Neural cell (in vitro differentiated cells): ENCODE measurements around the gene SAE1.

Experiments used
- EZH2 ChIP-seq: fragments of 200-600, 300-800 bp; shearing (Covaris generic), sonication (generic); IDR thresholded peaks from 2 replicates; pipeline ENCODE4 v1.6.1; 2014; ENCODE audit warnings: antibody characterized with exemption, low read length, borderline replicate concordance, mild to moderate bottlenecking; ENCODE audit not compliant: insufficient read depth, poor library complexity, severe bottlenecking
- POLR2AphosphoS5 ChIP-seq: IDR thresholded peaks from 2 replicates; pipeline ENCODE4 v1.6.1; 2012
- TF ChIP-seq, protein P1 (sequence below): fragments of 450-650 bp; IDR thresholded peaks from 2 replicates; pipeline ENCODE4 v1.5.1; 2014; ENCODE audit warnings: antibody characterized with exemption, mild to moderate bottlenecking, moderate library complexity; ENCODE audit not compliant: poor library complexity, severe bottlenecking

DNA sequence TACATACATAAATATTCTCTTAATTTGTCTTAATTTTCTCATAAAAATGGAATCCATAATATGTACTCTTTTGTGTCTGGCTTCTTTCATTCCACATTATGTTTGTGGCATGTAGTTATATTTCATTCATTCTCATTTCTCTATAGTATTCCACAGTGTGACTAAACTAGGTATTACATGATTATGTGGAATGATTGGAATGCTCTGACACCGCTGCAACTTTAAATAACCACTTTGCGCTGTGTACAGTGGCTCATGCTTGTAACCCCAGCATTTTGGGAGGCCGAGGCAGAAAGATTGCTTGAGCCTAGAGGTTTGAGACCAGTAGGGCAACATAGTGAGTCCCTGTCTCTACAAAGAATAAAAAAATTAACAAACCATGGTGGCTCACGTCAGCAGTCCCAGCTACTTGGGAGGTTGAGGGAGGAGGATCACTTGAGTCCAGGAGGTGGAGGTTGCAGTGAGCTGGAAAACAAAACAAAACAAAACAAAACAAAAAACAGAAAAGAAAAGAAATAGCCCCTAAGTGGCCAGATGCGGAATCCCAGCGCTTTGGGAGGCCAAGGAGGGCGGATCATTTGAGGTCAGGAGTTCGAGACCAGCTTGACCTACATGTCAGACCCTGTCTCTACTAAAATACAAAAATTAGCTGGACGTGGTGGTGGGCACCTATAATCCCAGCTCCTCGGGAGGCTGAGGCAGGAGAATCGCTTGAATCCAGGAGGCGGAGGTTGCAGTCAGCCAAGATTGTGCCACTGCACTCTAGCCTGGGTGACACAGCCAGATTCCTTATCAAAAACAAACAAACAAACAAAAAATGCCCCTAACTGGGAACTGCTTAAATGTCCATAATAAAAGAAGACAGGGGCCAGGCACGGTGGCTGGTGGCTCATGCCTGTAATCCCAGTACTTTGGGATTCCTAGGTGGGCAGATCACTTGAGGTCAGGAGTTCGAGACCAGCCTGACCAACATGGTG lies 8.0 kb upstream of the SAE1 start:
- TF ChIP-seq, protein P1, sequence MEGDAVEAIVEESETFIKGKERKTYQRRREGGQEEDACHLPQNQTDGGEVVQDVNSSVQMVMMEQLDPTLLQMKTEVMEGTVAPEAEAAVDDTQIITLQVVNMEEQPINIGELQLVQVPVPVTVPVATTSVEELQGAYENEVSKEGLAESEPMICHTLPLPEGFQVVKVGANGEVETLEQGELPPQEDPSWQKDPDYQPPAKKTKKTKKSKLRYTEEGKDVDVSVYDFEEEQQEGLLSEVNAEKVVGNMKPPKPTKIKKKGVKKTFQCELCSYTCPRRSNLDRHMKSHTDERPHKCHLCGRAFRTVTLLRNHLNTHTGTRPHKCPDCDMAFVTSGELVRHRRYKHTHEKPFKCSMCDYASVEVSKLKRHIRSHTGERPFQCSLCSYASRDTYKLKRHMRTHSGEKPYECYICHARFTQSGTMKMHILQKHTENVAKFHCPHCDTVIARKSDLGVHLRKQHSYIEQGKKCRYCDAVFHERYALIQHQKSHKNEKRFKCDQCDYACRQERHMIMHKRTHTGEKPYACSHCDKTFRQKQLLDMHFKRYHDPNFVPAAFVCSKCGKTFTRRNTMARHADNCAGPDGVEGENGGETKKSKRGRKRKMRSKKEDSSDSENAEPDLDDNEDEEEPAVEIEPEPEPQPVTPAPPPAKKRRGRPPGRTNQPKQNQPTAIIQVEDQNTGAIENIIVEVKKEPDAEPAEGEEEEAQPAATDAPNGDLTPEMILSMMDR = no peak
- no peak for TF ChIP-seq EZH2
- TF ChIP-seq POLR2AphosphoS5 = no peak
